ENCODE measurements around the gene FBXL13.
"Not testable (repeated sequence)": the region's sequence is repeated elsewhere in the genome, so short reads cannot be mapped to it uniquely, and the experiment has no call there.

FBXL13 gene

GRCh38 chr7:103020876-103021275 lies 53.7 kb downstream of the FBXL13 start:
- DNase-seq, result not testable (repeated sequence)

- DNase-seq, result not testable (repeated sequence)
These were observed 56.3 kb downstream of the FBXL13 start for GRCh38 chr7:103018295-103018694.

- DNase-seq, result no peak
These were observed 62.9 kb downstream of the FBXL13 start for GRCh38 chr7:103011650-103012049.

- no peak for DNase-seq
These were observed 64.4 kb downstream of the FBXL13 start for GRCh38 chr7:103010211-103010610.

- DNase-seq, result no peak
These were observed 65.0 kb downstream of the FBXL13 start for GRCh38 chr7:103009466-103010185.

GRCh38 chr7:103003004-103003403 lies 71.6 kb downstream of the FBXL13 start:
- no peak for DNase-seq

- no peak for DNase-seq
These were observed 73.4 kb downstream of the FBXL13 start for GRCh38 chr7:103001210-103001609.

- DNase-seq, result no peak
These were observed 77.6 kb downstream of the FBXL13 start for GRCh38 chr7:102996957-102997356.

GRCh38 chr7:102995609-102996008 lies 79.0 kb downstream of the FBXL13 start:
- DNase-seq, result not testable (repeated sequence)

GRCh38 chr7:102994567-102994966 lies 80.0 kb downstream of the FBXL13 start:
- DNase-seq, result no peak

GRCh38 chr7:102993718-102994029 lies 80.9 kb downstream of the FBXL13 start:
- DNase-seq, result no peak

- no peak for DNase-seq
These were observed 81.5 kb downstream of the FBXL13 start for GRCh38 chr7:102992938-102993717.

GRCh38 chr7:102992509-102992937 lies 82.1 kb downstream of the FBXL13 start:
- no peak for DNase-seq

- DNase-seq, result no peak
These were observed 82.9 kb downstream of the FBXL13 start for GRCh38 chr7:102991540-102992214.

GRCh38 chr7:102991077-102991539 lies 83.5 kb downstream of the FBXL13 start:
- DNase-seq, result no peak

GRCh38 chr7:102990642-102991041 lies 84.0 kb downstream of the FBXL13 start:
- no peak for DNase-seq

- no peak for DNase-seq
These were observed 85.7 kb downstream of the FBXL13 start for GRCh38 chr7:102988631-102989560.

GRCh38 chr7:102988088-102988487 lies 86.5 kb downstream of the FBXL13 start:
- no peak for DNase-seq

- DNase-seq, result no peak
These were observed 89.3 kb downstream of the FBXL13 start for GRCh38 chr7:102985176-102985783.

- DNase-seq, result no peak
These were observed 91.0 kb downstream of the FBXL13 start for GRCh38 chr7:102983602-102984001.

GRCh38 chr7:102982235-102982634 lies 92.4 kb downstream of the FBXL13 start:
- no peak for DNase-seq

GRCh38 chr7:102981451-102981850 lies 93.1 kb downstream of the FBXL13 start:
- no peak for DNase-seq

All from KG1 (cell line).